Activated CD4-positive, alpha-beta memory T cell treated with anti-CD3 and anti-CD28 coated beads, Interleukin-2, amount 10 ng/mL, durations not matched to agents 7 days and 5 days (primary cell): ENCODE data around the gene MITF. TPM values are rescaled to one million over a fixed set of nuclear protein-coding genes. Genes with fewer than 3 reads are reported as not detected.

Source experiments
- CTCF ChIA-PET: fragments of 350-600 bp; sonication (Branson Sonifier 250); formaldehyde crosslinking; loops from one replicate; lab custom pipeline; 2021; ENCODE audit warnings: antibody characterized with exemption, inconsistent platforms; lab: Charles Lee
- POLR2A ChIA-PET: fragments of 350-600 bp; sonication (Branson Sonifier 250); formaldehyde crosslinking; loops from one replicate; lab custom pipeline; 2021; ENCODE audit warnings: antibody characterized with exemption; lab: Charles Lee
- DNase-seq: peaks from one replicate; pipeline ENCODE4 v3.0.0-alpha.2; 2020
- H3K27ac Mint-ChIP-seq: one replicate; pipeline ENCODE4 v1.8.0; 2021; ENCODE audit warnings: mild to moderate bottlenecking, mixed read lengths
- H3K27me3 Mint-ChIP-seq: one replicate; pipeline ENCODE4 v1.8.0; 2021; ENCODE audit warnings: mixed read lengths
- H3K36me3 Mint-ChIP-seq: one replicate; pipeline ENCODE4 v1.8.0; 2021; ENCODE audit warnings: low read depth, mixed read lengths
- H3K4me1 Mint-ChIP-seq: one replicate; pipeline ENCODE4 v1.8.0; 2021; ENCODE audit warnings: mixed read lengths
- H3K4me3 Mint-ChIP-seq: one replicate; pipeline ENCODE4 v1.8.0; 2021; ENCODE audit warnings: mild to moderate bottlenecking, mixed read lengths
- H3K9me3 Mint-ChIP-seq: one replicate; pipeline ENCODE4 v1.8.0; 2021; ENCODE audit warnings: mixed read lengths
- total RNA-seq, 2 experiments: library from RNA; stranded (reverse); gene quantifications; one replicate each; pipeline ENCODE4 v1.2.3, GENCODE V29; 2021

Gene MITF
- total RNA-seq, 2 experiments from 2014 or later, result not detected

- Mint-ChIP-seq H3K36me3 (no peaks in the 10 kb centered on the region), H3K4me1 (peaks cover 3% of the 10 kb centered on the region), H3K27ac (no peak overlapping the region), H3K9me3 (no peaks in the 10 kb centered on the region), H3K27me3 (peaks cover 58% of the 10 kb centered on the region), H3K4me3 (peak overlapping the region; percentile 19)
- no peak for DNase-seq
- ChIA-PET POLR2A (no interaction called here), CTCF (no interaction called here)
Measured at GRCh38 chr3:69738859-69739203, 433 bp upstream of the MITF start.

GRCh38 chr3:69740103-69741021 lies 1.1 kb downstream of the MITF start:
- DNase-seq, result no peak
- no peak overlapping the region for H3K4me3 Mint-ChIP-seq
- no peaks in the 10 kb centered on the region for H3K9me3 Mint-ChIP-seq
- H3K4me1 Mint-ChIP-seq, result peaks cover 3% of the 10 kb centered on the region
- POLR2A ChIA-PET, result no interaction called here
- CTCF ChIA-PET, result no interaction called here
- no peaks in the 10 kb centered on the region for H3K36me3 Mint-ChIP-seq
- H3K27ac Mint-ChIP-seq, result no peak overlapping the region
- peaks cover 58% of the 10 kb centered on the region for H3K27me3 Mint-ChIP-seq

- CTCF ChIA-PET, result no interaction called here
- POLR2A ChIA-PET, result no interaction called here
Measured at GRCh38 chr3:69741032-69741767, 1.9 kb downstream of the MITF start.

GRCh38 chr3:69742391-69742790 lies 3.1 kb downstream of the MITF start:
- DNase-seq, result no peak
- Mint-ChIP-seq H3K4me3 (no peak overlapping the region), H3K9me3 (no peaks in the 10 kb centered on the region), H3K27ac (no peak overlapping the region), H3K4me1 (peaks cover 3% of the 10 kb centered on the region), H3K36me3 (no peaks in the 10 kb centered on the region), H3K27me3 (peaks cover 49% of the 10 kb centered on the region)
- ChIA-PET CTCF (no interaction called here), POLR2A (no interaction called here)

More at GRCh38 chr3:69741032-69741767, 1.9 kb downstream of the MITF start:
- no peak for DNase-seq
- Mint-ChIP-seq H3K36me3 (no peaks in the 10 kb centered on the region), H3K27ac (no peak overlapping the region), H3K4me3 (no peak overlapping the region), H3K27me3 (peaks cover 56% of the 10 kb centered on the region), H3K4me1 (peaks cover 3% of the 10 kb centered on the region), H3K9me3 (no peaks in the 10 kb centered on the region)

GRCh38 chr3:69743975-69744906 lies 5.0 kb downstream of the MITF start:
- Mint-ChIP-seq H3K27me3 (peaks cover 31% of the 10 kb centered on the region), H3K9me3 (no peaks in the 10 kb centered on the region), H3K36me3 (no peaks in the 10 kb centered on the region), H3K27ac (no peak overlapping the region), H3K4me3 (no peak overlapping the region), H3K4me1 (no peaks in the 10 kb centered on the region)
- ChIA-PET CTCF (no interaction called here), POLR2A (no interaction called here)
- DNase-seq, result no peak

GRCh38 chr3:69745505-69745904 lies 6.2 kb downstream of the MITF start:
- no peak for DNase-seq
- no peaks in the 10 kb centered on the region for H3K9me3 Mint-ChIP-seq
- peaks cover 22% of the 10 kb centered on the region for H3K27me3 Mint-ChIP-seq
- H3K27ac Mint-ChIP-seq, result no peak overlapping the region
- H3K4me3 Mint-ChIP-seq, result no peak overlapping the region
- ChIA-PET POLR2A (no interaction called here), CTCF (no interaction called here)
- H3K36me3 Mint-ChIP-seq, result no peaks in the 10 kb centered on the region
- no peaks in the 10 kb centered on the region for H3K4me1 Mint-ChIP-seq

GRCh38 chr3:69746119-69746518 lies 6.9 kb downstream of the MITF start:
- no peak for DNase-seq
- no peaks in the 10 kb centered on the region for H3K9me3 Mint-ChIP-seq
- CTCF ChIA-PET, result no interaction called here
- no peaks in the 10 kb centered on the region for H3K36me3 Mint-ChIP-seq
- no peaks in the 10 kb centered on the region for H3K4me1 Mint-ChIP-seq
- peaks cover 15% of the 10 kb centered on the region for H3K27me3 Mint-ChIP-seq
- no peak overlapping the region for H3K27ac Mint-ChIP-seq
- no peak overlapping the region for H3K4me3 Mint-ChIP-seq
- POLR2A ChIA-PET, result no interaction called here

- Mint-ChIP-seq H3K27ac (no peak overlapping the region), H3K36me3 (no peaks in the 10 kb centered on the region), H3K4me1 (no peaks in the 10 kb centered on the region), H3K9me3 (no peaks in the 10 kb centered on the region), H3K27me3 (peaks cover 3% of the 10 kb centered on the region), H3K4me3 (no peak overlapping the region)
- ChIA-PET CTCF (no interaction called here), POLR2A (no interaction called here)
- no peak for DNase-seq
Measured at GRCh38 chr3:69747511-69748258, 8.4 kb downstream of the MITF start.

- no peak overlapping the region for H3K4me3 Mint-ChIP-seq
- ChIA-PET POLR2A (no interaction called here), CTCF (no interaction called here)
- peaks cover 1% of the 10 kb centered on the region for H3K27me3 Mint-ChIP-seq
- no peaks in the 10 kb centered on the region for H3K36me3 Mint-ChIP-seq
- H3K4me1 Mint-ChIP-seq, result no peaks in the 10 kb centered on the region
- H3K9me3 Mint-ChIP-seq, result no peaks in the 10 kb centered on the region
- DNase-seq, result no peak
- H3K27ac Mint-ChIP-seq, result no peak overlapping the region
Measured at GRCh38 chr3:69748503-69748902, 9.2 kb downstream of the MITF start.

- CTCF ChIA-PET, result no interaction called here
- POLR2A ChIA-PET, result no interaction called here
- Mint-ChIP-seq H3K27ac (no peak overlapping the region), H3K4me3 (no peak overlapping the region), H3K4me1 (no peaks in the 10 kb centered on the region), H3K36me3 (no peaks in the 10 kb centered on the region), H3K9me3 (no peaks in the 10 kb centered on the region), H3K27me3 (no peaks in the 10 kb centered on the region)
- DNase-seq, result no peak
Measured at GRCh38 chr3:69749461-69749860, 10.2 kb downstream of the MITF start.

- Mint-ChIP-seq H3K4me3 (no peak overlapping the region), H3K36me3 (no peaks in the 10 kb centered on the region), H3K27me3 (no peaks in the 10 kb centered on the region), H3K4me1 (no peaks in the 10 kb centered on the region), H3K9me3 (no peaks in the 10 kb centered on the region), H3K27ac (no peak overlapping the region)
- DNase-seq, result no peak
- ChIA-PET POLR2A (no interaction called here), CTCF (interaction anchor here (0.6 kb wide), 1 partner anchor 441 kb away, joined by 3 read pairs; no protein-coding TSS in a partner anchor)
Measured at GRCh38 chr3:69750549-69750948, 11.3 kb downstream of the MITF start.

- DNase-seq, result no peak
- H3K27ac Mint-ChIP-seq, result no peak overlapping the region
- ChIA-PET CTCF (no interaction called here), POLR2A (no interaction called here)
- H3K9me3 Mint-ChIP-seq, result no peaks in the 10 kb centered on the region
- H3K27me3 Mint-ChIP-seq, result no peaks in the 10 kb centered on the region
- no peak overlapping the region for H3K4me3 Mint-ChIP-seq
- no peaks in the 10 kb centered on the region for H3K36me3 Mint-ChIP-seq
- no peaks in the 10 kb centered on the region for H3K4me1 Mint-ChIP-seq
Measured at GRCh38 chr3:69751074-69751476, 11.8 kb downstream of the MITF start.
